ENCODE results near the gene ZG16. TPM values are rescaled to one million over a fixed set of nuclear protein-coding genes. Genes with fewer than 3 reads are reported as not detected.

ZG16 gene
- total and polyA plus RNA-seq, 9 of the 15 experiments (the other 6 are each of a cell fraction or from before 2014, with no cell fraction given), result 0.04 TPM; not detected in 8

DNA sequence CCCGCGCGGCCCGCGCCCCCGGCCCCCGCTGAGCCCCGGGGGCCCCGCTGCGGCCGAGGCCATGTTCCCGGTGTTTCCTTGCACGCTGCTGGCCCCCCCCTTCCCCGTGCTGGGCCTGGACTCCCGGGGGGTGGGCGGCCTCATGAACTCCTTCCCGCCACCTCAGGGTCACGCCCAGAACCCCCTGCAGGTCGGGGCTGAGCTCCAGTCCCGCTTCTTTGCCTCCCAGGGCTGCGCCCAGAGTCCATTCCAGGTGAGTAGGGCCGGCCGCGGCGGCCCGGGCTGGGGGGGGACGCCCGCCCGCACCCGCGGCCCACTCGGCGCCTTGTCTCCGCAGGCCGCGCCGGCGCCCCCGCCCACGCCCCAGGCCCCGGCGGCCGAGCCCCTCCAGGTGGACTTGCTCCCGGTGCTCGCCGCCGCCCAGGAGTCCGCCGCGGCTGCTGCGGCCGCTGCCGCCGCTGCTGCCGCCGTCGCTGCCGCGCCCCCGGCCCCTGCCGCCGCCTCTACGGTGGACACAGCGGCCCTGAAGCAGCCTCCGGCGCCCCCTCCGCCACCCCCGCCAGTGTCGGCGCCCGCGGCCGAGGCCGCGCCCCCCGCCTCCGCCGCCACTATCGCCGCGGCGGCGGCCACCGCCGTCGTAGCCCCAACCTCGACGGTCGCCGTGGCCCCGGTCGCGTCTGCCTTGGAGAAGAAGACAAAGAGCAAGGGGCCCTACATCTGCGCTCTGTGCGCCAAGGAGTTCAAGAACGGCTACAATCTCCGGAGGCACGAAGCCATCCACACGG is 28.8 kb downstream of the ZG16 start (continued):
- TF ChIP-seq ELF4 (CRISPR knock-in tag; IDR thresholded peaks at IDR 0.05) (no peak), NR4A1 (CRISPR knock-in tag; IDR thresholded peaks at IDR 0.05) (no peak), NR4A1 (tag; IDR thresholded peaks at IDR 0.05) (no peak), NR1H2 (CRISPR knock-in tag; IDR thresholded peaks at IDR 0.05) (no peak; the same call in 1 of the 2 replicates), NCOA4 (IDR thresholded peaks at IDR 0.05; ENCODE audit: partially characterized antibody) (no peak), ZNF589 (CRISPR knock-in tag; IDR thresholded peaks at IDR 0.05; ENCODE audit: low read depth) (no peak), MAZ (CRISPR knock-in tag; conservative IDR thresholded peaks at IDR 0.05 in 1 of 2, IDR thresholded peaks at IDR 0.05 in 1 of 2) (peak in 1 of 2 experiments; percentile 70; a peak in 2 of 4 replicates), ZZZ3 (IDR thresholded peaks at IDR 0.05) (no peak), RFX1 (IDR thresholded peaks at IDR 0.05) (no peak), SAP30 (IDR thresholded peaks at IDR 0.05; ENCODE audit: borderline replicate concordance, insufficient read depth, low read depth, low read length, poor library complexity, severe bottlenecking) (no peak), FOXK1 (CRISPR knock-in tag; IDR thresholded peaks at IDR 0.05; ENCODE audit: borderline replicate concordance) (no peak), MEIS2 (IDR thresholded peaks at IDR 0.05; ENCODE audit: partially characterized antibody) (no peak), FOS (IDR thresholded peaks at IDR 0.05; ENCODE audit: extremely low read depth, insufficient read length) (no peak), WHSC1 (IDR thresholded peaks at IDR 0.05; ENCODE audit: low read length) (no peak), PHF21A (IDR thresholded peaks at IDR 0.05; ENCODE audit: borderline replicate concordance, low read depth) (no peak), FOSL1 (tag; conservative IDR thresholded peaks at IDR 0.05) (no peak), GABPB2 (CRISPR knock-in tag; conservative IDR thresholded peaks at IDR 0.05) (no peak)
- TF ChIP-seq, protein P1, sequence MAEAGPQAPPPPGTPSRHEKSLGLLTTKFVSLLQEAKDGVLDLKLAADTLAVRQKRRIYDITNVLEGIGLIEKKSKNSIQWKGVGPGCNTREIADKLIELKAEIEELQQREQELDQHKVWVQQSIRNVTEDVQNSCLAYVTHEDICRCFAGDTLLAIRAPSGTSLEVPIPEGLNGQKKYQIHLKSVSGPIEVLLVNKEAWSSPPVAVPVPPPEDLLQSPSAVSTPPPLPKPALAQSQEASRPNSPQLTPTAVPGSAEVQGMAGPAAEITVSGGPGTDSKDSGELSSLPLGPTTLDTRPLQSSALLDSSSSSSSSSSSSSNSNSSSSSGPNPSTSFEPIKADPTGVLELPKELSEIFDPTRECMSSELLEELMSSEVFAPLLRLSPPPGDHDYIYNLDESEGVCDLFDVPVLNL (CRISPR knock-in tag; IDR thresholded peaks at IDR 0.05; ENCODE audit: low read depth), result 0 out of 2 replicates have a peak, but pooled peaks have one; percentile 16
- TF ChIP-seq, protein P2, sequence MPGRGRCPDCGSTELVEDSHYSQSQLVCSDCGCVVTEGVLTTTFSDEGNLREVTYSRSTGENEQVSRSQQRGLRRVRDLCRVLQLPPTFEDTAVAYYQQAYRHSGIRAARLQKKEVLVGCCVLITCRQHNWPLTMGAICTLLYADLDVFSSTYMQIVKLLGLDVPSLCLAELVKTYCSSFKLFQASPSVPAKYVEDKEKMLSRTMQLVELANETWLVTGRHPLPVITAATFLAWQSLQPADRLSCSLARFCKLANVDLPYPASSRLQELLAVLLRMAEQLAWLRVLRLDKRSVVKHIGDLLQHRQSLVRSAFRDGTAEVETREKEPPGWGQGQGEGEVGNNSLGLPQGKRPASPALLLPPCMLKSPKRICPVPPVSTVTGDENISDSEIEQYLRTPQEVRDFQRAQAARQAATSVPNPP (IDR thresholded peaks at IDR 0.05; ENCODE audit: borderline replicate concordance, insufficient read depth, insufficient read length), result no peak
- TF ChIP-seq, protein P3, sequence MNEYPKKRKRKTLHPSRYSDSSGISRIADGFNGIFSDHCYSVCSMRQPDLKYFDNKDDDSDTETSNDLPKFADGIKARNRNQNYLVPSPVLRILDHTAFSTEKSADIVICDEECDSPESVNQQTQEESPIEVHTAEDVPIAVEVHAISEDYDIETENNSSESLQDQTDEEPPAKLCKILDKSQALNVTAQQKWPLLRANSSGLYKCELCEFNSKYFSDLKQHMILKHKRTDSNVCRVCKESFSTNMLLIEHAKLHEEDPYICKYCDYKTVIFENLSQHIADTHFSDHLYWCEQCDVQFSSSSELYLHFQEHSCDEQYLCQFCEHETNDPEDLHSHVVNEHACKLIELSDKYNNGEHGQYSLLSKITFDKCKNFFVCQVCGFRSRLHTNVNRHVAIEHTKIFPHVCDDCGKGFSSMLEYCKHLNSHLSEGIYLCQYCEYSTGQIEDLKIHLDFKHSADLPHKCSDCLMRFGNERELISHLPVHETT (CRISPR knock-in tag; conservative IDR thresholded peaks at IDR 0.05 in 1 of 2, IDR thresholded peaks at IDR 0.05 in 1 of 2), result peak in 1 of 2 experiments; percentile 45; a peak in 1 of 4 replicates
